ENCODE data around the gene SRXN1.

The SRXN1 gene

DNA sequence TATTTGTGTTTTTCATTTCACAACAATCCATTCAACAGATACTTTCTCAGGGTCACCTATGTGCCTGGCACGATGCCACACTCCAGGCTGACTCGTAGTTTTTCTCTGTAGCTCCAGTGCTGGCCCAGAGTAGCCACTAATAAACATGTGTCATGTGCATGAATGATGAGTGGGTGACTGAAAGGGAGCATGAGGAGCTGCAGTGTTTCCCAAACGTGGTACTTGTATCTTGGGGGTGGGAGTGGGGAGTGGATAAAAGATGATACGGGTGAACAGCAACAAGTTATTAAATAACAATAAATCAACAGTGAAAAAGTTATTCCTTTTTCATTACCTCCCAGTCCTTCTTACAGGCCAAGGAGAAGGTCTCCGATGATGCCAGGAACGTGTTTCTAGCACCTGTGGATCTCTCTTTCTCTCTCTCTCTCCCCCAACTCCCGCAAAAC lies 17.1 kb downstream of the SRXN1 start:
- peak; percentile 5 for DNase-seq (ENCODE audit: low spot score)

GRCh38 chr20:635028-635892 lies 17.7 kb downstream of the SRXN1 start:
- DNase-seq (ENCODE audit: low spot score): no peak

- no peak for DNase-seq (ENCODE audit: low spot score)
Observed at GRCh38 chr20:634148-634925, 18.7 kb downstream of the SRXN1 start.

- no peak for DNase-seq (ENCODE audit: low spot score)
Observed at GRCh38 chr20:631101-631500, 21.9 kb downstream of the SRXN1 start.

DNA sequence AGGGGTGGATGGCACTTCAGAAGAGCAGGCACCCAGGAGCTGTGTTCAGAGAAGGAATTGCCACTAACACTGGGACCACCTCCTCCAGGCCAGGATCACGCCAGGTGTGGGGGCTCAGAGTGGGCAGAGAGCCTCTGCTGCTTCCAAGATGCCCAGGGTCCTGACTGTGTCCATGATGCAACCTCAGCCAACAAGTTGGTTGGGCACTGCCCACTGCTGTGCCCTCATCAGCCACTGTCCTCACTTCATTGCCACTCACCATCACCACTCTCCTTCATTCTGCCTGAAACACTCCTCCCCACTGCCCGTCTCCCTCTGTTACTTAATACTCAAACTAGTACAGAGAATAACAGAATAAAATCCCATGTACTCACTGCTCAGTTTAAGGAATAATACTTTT lies 26.4 kb downstream of the SRXN1 start:
- no peak for DNase-seq (ENCODE audit: low spot score)

GRCh38 chr20:625360-625932 lies 27.6 kb downstream of the SRXN1 start:
- DNase-seq (ENCODE audit: low spot score): no peak

DNA sequence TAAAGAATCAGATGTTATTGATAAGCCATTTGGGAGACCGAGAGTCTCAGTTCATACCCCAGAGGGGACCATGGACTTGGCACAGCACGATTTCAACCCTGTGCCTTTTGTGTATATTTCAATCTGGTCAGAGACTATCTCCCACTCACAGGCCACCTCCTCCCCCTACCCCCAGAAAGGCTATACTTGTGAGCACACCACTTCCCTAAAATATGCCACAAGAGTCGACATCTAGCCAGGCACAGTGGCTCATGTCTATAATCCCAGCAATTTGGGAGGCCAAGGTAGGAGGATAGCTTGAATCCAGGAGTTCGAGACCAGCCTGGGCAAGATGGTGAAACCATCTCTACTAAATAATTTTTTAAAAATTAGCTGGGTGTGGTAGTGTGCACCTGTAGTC lies 29.3 kb downstream of the SRXN1 start:
- DNase-seq (ENCODE audit: low spot score): no peak

- no peak for DNase-seq (ENCODE audit: low spot score)
Observed at GRCh38 chr20:623021-623420, 30.0 kb downstream of the SRXN1 start.

- no peak for DNase-seq (ENCODE audit: low spot score)
Observed at GRCh38 chr20:622161-622560, 30.8 kb downstream of the SRXN1 start.

- no peak for DNase-seq (ENCODE audit: low spot score)
Observed at GRCh38 chr20:621125-621756, 31.8 kb downstream of the SRXN1 start.

DNA sequence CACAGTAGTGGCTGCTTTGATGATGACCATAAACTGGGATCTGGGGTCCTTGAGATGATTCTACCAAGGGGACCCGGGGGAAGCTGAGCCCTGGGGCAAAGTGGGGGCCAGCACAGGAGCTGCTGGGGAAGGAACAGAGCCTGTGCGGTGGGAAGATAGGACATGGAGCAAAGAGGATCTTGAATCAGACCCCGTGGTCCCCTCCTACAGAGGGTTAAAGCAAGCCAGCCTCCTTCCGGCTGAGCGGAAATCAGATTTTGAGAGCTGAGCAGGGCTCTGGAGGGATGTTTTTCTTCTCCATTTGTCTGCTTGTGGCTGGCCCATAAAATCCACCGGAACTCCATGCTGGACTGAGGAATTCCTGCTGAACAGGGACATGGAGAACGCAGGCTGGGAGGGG lies 32.8 kb downstream of the SRXN1 start:
- no peak for DNase-seq (ENCODE audit: low spot score)

DNA sequence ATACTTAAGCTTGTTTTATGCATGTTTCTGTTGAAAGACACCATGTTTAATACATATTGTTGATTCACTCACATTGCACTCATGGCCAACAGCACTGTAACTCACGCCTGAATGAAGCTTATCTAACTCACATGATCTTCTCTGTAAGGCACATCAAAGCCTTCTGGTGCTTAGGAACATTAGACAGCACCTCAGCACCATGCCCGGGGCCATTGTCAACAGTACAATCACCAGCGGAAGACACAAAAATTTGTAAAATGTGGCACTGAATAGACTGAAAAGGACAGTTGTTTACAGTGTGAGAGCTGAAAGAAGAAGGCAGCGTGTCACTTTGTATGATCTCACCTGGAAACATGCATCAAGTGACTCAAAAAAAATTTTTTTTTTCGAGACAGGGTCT lies 34.0 kb downstream of the SRXN1 start:
- DNase-seq (ENCODE audit: low spot score): no peak

DNA sequence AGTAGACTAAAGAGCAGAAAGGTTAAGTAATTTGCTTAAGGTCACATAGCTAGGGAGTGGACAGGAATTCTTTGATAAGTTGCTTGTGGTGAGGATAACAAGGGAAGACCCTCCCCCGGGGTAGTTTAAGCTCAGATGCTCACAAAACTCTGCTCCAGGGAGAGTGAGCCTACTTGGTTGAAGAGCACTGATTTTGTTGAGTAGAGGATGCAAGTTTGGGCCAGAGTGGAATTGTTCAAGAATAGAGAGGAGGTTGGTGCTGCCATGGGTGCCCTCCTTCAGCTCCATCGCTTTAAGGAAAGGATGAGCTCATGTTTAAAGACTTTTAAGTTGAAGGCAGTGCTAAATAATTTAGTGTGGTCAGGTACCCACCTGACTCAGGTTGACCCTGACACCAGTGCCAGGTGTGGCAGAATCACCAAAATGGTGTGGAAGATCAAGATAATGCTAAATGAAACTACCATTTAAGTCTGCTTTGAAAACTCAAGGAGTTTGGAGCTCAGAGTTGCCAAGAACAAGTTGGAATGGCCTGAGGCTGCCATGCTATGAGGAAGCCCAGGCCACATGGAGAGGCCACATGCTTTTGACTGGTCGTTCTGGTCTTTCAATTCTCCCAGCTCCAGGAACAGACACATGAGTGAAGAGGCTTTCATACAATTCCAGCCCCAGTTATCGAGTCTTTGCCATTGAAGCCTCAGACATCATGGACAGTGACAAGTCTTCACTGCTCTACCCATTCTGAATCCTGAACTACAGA lies 34.9 kb downstream of the SRXN1 start:
- no peak for DNase-seq (ENCODE audit: low spot score)

DNA sequence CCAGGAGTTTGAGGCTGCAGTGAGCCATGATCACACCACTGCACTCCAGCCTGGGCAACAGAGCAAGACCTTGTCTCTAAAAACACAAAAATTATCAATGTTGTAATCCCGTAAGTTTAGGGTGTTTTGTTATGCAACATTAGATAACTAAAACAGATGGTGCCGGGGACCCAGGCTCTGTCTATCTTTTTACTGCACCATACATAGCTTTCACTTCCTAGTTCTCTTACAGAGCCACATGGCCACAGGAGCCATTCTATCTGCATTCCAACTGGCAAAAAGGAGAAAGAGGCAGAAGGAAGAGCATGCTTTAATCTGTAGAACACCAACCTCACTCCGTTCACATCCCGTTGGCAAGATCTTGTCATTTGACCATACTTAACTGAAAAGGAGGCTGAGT lies 37.5 kb downstream of the SRXN1 start:
- DNase-seq (ENCODE audit: low spot score): no peak

DNA sequence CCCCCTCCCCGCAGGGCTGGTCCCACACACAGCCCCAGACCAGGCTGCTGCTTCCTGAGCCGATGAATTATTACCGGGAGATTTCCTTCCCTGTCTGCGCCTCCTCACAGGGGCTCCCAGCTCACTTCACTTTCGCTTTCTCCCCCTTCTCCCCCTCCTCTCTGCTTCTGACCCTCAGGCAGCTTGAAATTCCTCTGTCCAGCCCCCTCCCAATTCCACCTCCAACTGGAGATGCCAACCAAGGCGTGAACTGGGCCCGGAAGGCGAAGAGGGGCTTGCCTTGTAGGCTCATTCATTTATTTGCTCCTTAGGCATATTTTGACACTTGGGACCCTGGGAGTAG lies 41.2 kb downstream of the SRXN1 start:
- no peak for DNase-seq (ENCODE audit: low spot score)

- DNase-seq (ENCODE audit: low spot score): no peak
Observed at GRCh38 chr20:611047-611842, 41.8 kb downstream of the SRXN1 start.

- DNase-seq (ENCODE audit: low spot score): no peak
Observed at GRCh38 chr20:610130-611046, 42.6 kb downstream of the SRXN1 start, which contains the start of gene TCF15. TCF15 (minus strand) TSS chr20:610309; CDS start chr20:610237, 72 bp downstream.

DNA sequence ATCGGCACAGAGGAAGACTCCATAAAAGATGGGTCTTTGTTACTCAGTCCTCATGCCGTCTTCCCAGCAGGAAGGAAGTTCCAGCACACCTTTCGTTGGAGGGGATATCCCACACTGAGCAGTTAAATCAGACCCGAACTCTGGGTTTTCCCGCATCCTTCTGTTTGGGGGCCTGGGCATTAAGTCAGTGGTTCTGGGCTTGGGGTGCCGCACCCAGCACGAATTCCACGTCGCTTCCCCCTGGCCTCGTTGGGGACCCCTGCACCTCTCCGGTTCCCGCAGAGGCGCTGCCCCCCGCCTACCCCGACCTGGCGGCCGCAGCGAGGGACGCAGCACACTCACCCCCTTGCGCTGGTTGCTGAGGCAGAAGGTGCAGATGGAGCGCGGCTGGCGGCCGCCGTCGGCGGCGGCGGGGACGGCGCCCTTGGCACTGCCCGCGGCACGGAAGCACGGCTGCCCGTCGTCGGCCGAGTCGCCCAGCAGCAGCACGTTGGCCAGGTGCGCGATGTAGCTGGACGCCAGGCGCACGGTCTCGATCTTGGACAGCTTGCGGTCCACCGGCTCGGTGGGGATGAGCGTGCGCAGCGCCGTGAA lies 43.5 kb downstream of the SRXN1 start:
- no peak for DNase-seq (ENCODE audit: low spot score)

- no peak for DNase-seq (ENCODE audit: low spot score)
Observed at GRCh38 chr20:608970-609369, 44.0 kb downstream of the SRXN1 start.
